WI38 (cell line): ENCODE data around the gene PLD3.

Experiments
- H3K4me3 ChIP-seq: 2 replicates; pipeline ENCODE4 v1.5.1; 2011; ENCODE audit warnings: low read depth, mild to moderate bottlenecking, control low read depth, low read length
- CTCF ChIP-seq: IDR thresholded peaks from 2 replicates; pipeline ENCODE4 v1.5.1; 2012; ENCODE audit warnings: low read depth, mild to moderate bottlenecking, control low read depth, low read length

Gene PLD3

GRCh38 chr19:40422748-40423566 is 74.5 kb downstream of the PLD3 start:
- TF ChIP-seq CTCF: no peak
- H3K4me3 ChIP-seq: peak overlapping the region; percentile 74; the same call in 1 of the 2 replicates

- TF ChIP-seq CTCF: no peak
- H3K4me3 ChIP-seq: peak overlapping the region; percentile 74
Measured at GRCh38 chr19:40423938-40424337, 75.4 kb downstream of the PLD3 start.

- peak overlapping the region; percentile 74 for H3K4me3 ChIP-seq
- no peak for TF ChIP-seq CTCF
Measured at GRCh38 chr19:40424637-40425449, 76.3 kb downstream of the PLD3 start.

GRCh38 chr19:40425450-40426287 is 77.2 kb downstream of the PLD3 start, which contains the start of gene SERTAD1:
Gene SERTAD1 (minus strand): TSS chr19:40425992. CDS start chr19:40423546, 2,446 bp downstream.
- TF ChIP-seq CTCF: peak; percentile 58
- H3K4me3 ChIP-seq: peak within 1 kb of the TSS; percentile 74
